GM21619 (cell line): Measurements from ENCODE around the gene ERAP2.
A peak's percentile ranks its signal among the peaks of the same experiment; 100 is the strongest.

Source experiments
- ATAC-seq: cut with Tn5 transposase; IDR thresholded peaks from one replicate; pipeline ENCODE4 v1.9.1; 2021; ENCODE audit not compliant: unreplicated experiment

ERAP2 gene

DNA sequence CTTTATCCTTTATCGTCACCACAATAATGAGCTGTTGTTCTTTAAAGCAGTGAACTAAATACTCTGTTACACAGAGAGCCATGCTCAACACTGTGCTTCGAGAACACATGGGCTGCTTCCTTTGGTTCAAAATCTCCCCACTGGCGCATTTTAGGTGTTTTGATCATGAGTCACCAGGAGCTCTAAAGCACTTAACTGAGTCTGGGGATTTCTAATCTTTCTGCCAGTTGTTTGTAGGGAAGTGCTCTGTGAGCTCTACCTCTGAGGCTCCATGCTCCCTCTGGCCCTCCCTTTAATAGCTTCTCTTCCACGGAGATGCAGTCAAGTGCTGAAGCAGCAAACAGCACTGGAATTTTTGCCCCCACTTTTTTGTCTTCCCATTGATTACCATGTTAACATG is 17.0 kb downstream of the ERAP2 start:
- no peak for ATAC-seq

GRCh38 chr5:96896276-96896675 is 20.0 kb downstream of the ERAP2 start:
- ATAC-seq, result peak; percentile 85

DNA sequence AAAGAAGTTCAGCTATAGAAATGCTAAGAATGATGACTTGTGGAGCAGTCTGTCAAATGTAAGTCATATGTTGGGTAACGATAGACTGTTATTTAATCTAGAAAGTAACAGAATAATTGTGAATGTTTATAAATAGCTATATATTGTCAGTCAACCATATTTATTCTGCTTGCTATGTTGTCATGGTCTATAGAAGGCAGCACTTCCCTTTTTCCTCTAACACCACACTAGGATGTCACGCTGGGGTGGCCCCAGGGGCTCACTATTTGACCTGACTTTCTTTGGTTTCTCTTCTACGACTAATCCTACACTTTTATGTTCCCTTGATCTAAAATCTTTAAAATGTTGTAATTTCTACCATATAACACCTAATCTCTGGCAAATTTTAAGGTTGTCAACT is 20.5 kb downstream of the ERAP2 start:
- peak; percentile 78 for ATAC-seq

GRCh38 chr5:96901384-96901783 is 25.1 kb downstream of the ERAP2 start:
- ATAC-seq, result no peak

DNA sequence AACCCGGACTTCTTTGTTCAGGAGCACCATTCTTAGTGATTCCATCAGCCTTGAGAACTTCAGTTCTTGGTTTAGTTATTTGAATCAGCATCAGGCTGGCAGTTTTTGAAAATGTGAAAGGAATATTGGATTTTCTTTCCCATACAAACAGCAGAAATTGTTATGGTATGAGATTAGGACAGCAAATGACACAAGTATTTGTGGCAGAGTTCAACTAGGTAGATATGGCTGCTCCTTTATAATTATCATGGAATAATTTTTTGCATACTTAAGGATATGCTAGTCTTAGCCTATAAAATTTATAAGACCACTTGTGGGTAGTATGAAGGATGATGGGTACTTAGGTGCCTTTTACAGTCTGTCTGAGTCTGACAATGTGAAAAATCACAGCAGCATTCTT is 25.5 kb downstream of the ERAP2 start:
- no peak for ATAC-seq

DNA sequence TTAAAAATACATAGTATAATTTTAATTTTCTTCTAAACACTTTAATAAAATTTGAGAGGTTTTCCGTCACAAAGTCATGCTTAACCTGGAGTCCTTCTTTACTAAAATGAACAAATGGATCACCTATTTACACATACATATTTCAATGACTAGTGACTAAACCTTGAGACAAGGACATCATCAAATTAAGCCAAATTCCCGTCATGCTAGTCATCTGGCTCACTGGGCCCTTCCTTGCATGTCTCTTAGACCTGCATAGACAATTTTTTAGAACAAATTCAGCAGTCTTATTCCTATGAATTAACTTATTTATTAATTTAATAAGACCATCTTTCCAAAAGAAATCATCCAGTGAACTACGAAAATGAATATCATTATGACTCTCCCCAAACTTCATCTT is 26.6 kb downstream of the ERAP2 start:
- no peak for ATAC-seq

GRCh38 chr5:96903300-96903699 is 27.0 kb downstream of the ERAP2 start:
- ATAC-seq, result no peak

DNA sequence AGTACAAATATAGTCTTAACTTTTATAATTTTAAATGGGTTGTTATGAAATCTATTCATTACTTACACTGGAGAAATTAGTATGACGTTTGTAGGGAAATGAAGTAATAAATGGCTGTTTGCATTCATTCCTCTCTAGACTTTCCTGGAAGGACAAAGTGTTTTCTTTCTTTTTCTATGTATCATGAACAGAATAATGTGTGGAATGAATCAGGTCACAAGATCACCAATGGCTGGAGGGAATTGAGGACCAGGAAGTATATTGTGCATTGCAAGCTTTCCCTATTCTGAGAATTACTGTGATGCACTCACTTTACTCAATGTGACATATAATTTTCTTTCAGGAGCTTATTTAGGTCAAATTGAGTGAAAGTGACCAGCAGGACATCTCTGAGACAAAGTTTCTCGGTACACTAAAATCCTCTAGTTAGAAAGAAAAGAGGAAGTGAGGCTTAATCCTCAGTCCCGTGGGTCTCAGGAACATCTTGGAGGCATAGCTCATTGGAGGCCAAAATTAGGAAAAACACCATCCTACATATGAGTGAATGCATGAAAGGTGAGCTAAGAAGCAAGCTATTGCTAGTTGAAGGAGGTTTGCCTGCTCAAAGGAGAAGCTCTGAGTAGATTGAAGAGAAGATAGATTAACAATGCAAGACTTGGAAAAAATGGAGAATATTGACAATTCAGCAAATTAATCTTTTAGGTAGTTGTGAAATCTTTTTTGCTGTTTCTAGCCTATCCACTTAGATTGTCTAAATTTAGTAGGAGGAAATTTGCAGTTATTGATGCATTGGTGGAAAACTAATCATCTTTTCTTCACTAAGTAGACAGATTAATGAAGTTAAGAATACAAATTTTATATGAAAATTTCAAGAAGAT is 28.0 kb downstream of the ERAP2 start:
- no peak for ATAC-seq

GRCh38 chr5:96905864-96906263 is 29.6 kb downstream of the ERAP2 start:
- ATAC-seq, result no peak

DNA sequence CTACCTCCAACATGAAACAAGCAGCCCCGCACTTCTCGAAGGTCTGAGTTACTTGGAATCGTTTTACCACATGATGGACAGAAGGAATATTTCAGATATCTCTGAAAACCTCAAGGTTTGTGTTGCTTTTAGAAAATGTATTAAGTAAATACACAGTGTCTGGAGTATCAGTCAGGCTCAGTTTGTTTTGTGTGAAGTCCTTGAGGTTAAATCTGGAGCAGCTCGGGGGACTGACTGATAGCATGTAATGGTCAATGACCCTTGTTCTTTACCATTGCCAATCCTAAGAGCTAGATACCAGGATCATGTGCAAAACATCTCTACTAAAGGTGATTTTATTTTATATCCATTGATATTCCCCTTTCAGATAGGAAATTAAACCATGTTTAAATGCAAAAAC is 32.7 kb downstream of the ERAP2 start:
- ATAC-seq, result no peak

- no peak for ATAC-seq
Observed at GRCh38 chr5:96909435-96909834, 33.1 kb downstream of the ERAP2 start.

DNA sequence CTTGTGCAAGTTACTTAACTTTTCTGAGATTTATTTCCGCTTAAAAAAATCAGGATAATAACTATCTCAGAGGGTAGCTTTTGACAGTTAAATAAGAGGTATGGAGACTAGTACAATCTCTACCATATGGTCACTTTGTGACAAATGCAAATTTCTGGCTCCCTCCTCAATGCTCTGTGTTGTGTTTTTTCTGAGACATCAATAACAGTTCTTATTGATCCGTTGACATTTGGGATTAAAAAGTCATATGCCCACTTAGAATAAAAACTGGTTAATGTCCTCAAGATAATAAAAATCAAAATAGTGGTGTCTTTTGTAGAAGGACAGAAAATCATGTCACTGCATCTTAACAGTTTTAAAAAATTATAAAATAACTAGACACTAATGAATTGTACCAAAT is 34.8 kb downstream of the ERAP2 start:
- ATAC-seq, result no peak

DNA sequence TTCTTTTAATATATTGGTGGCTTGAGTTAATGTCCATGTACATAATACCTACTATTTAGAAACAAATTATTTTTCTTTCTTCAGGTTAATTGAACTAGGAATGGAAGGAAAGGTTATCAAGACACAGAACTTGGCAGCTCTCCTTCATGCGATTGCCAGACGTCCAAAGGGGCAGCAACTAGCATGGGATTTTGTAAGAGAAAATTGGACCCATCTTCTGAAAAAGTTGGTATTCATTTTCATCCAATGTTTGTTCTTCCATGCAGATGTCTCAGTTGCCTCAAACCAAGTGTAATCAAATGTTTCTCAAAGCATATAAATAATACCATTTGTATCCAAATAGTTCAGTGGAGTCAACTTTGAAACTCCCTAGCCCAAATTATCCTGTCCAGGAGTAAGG is 36.9 kb downstream of the ERAP2 start:
- no peak for ATAC-seq

DNA sequence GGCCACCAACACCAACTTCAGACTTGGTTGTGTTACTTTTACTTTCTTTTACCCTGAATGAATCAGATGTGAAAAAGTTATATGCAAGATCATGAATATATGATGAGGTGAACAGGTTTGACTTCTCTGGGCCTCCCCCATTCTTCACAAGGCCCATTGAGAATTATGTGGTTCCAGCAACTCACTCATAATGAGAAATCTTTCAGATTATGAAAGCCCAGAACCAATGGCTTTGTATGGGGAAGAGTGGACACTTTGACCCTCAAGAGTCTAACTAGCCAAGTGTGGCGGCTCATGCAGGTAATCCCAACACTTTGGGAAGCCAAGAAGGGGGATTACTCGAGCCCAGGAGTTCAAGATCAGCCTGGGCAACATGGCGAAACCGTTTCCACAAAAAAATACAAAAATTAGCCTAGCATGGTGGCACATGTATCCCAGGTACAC is 43.5 kb downstream of the ERAP2 start:
- ATAC-seq, result peak; percentile 76

- ATAC-seq, result no peak
Observed at GRCh38 chr5:96920744-96921355, 44.5 kb downstream of the ERAP2 start.

GRCh38 chr5:96922499-96923244 is 46.4 kb downstream of the ERAP2 start:
- no peak for ATAC-seq

- no peak for ATAC-seq
Observed at GRCh38 chr5:96924016-96924443, 47.7 kb downstream of the ERAP2 start.

GRCh38 chr5:96926276-96926675 is 50.0 kb downstream of the ERAP2 start:
- no peak for ATAC-seq

DNA sequence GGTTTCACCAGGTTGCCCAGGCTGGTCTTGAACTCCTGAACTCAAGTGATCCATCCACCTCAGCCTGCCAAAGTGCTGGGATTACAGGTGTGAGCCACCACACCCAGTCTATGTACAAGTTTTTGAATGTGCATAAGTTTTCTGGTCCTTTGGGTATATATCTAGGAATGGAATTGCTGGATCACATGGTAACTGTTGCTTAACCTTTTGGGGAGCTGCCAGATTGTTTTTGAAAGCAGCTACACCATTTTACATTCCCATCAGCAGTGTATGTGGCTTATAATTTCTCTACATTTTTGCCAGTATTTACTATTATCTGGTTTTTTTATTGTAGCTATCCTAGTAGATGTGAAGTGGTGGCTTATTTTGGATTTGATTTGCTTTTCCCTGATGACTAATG is 50.7 kb downstream of the ERAP2 start:
- ATAC-seq, result no peak

- no peak for ATAC-seq
Observed at GRCh38 chr5:96928931-96929708, 52.8 kb downstream of the ERAP2 start.

GRCh38 chr5:96930058-96930457 is 53.8 kb downstream of the ERAP2 start:
- ATAC-seq, result no peak
